Astrocyte of the hippocampus (primary cell): ENCODE results near the gene ACTRT3.

Experiments
- DNase-seq: peaks from one replicate; pipeline ENCODE4 v3.0.0; 2011; ENCODE audit warnings: low read depth, low spot score

Gene ACTRT3

GRCh38 chr3:169769287-169770181, at the start of gene ACTRT3:
TSS of gene ACTRT3 (minus strand) at chr3:169769561. CDS start at chr3:169769520, 41 bp downstream.
- peak; percentile 83 for DNase-seq

GRCh38 chr3:169818316-169818715, 49.0 kb upstream of the ACTRT3 start:
- peak; percentile 42 for DNase-seq

- no peak for DNase-seq
Measured at GRCh38 chr3:169815590-169816150, 46.3 kb upstream of the ACTRT3 start.

GRCh38 chr3:169813757-169814517, 44.6 kb upstream of the ACTRT3 start:
- DNase-seq, result no peak

GRCh38 chr3:169813278-169813677, 43.9 kb upstream of the ACTRT3 start:
- DNase-seq, result no peak

- DNase-seq, result peak; percentile 85
Measured at GRCh38 chr3:169812332-169813235, 43.2 kb upstream of the ACTRT3 start, which contains the start of the genes LRRC34 and LRRIQ4. TSS of gene LRRC34 (minus strand) at chr3:169812904. CDS start at chr3:169812548, 356 bp downstream. TSS of gene LRRIQ4 (plus strand) at chr3:169812870. CDS start at chr3:169821922, 9,052 bp downstream.

GRCh38 chr3:169811631-169812331, 42.4 kb upstream of the ACTRT3 start:
- DNase-seq, result peak; percentile 39

- no peak for DNase-seq
Measured at GRCh38 chr3:169809230-169809795, 40.0 kb upstream of the ACTRT3 start.

GRCh38 chr3:169804681-169805080, 35.3 kb upstream of the ACTRT3 start:
- DNase-seq, result no peak

GRCh38 chr3:169792359-169792758, 23.0 kb upstream of the ACTRT3 start:
- DNase-seq, result no peak

- no peak for DNase-seq
Measured at GRCh38 chr3:169790687-169791429, 21.5 kb upstream of the ACTRT3 start.

GRCh38 chr3:169790219-169790618, 20.9 kb upstream of the ACTRT3 start:
- DNase-seq, result no peak

GRCh38 chr3:169787791-169788190, 18.4 kb upstream of the ACTRT3 start:
- DNase-seq, result no peak

GRCh38 chr3:169787120-169787519, 17.8 kb upstream of the ACTRT3 start:
- no peak for DNase-seq

- no peak for DNase-seq
Measured at GRCh38 chr3:169781209-169781855, 12.0 kb upstream of the ACTRT3 start.

- DNase-seq, result no peak
Measured at GRCh38 chr3:169780742-169781141, 11.4 kb upstream of the ACTRT3 start.

GRCh38 chr3:169777822-169778221, 8.5 kb upstream of the ACTRT3 start:
- no peak for DNase-seq

GRCh38 chr3:169774186-169774585, 4.8 kb upstream of the ACTRT3 start:
- no peak for DNase-seq
